Muscle of leg (tissue), 9 donors: Measurements from ENCODE around the gene PGLYRP3. TPM values are rescaled to one million over a fixed set of nuclear protein-coding genes. Genes with fewer than 3 reads are reported as not detected.

Source experiments
- polyA plus RNA-seq, 8 donors: library from polyadenylated mRNA; unstranded; fragments of 120-200 nt; gene quantifications; one replicate each; pipeline versions ENCODE4 v1.2.1 to v1.2.3, GENCODE V29; 2013; ENCODE audit warnings: inconsistent platforms in 1 of 8, low replicate concordance in 1 of 8; ENCODE audit not compliant: insufficient read length in 8 of 8, insufficient read depth in 1 of 8
- total RNA-seq: library from RNA; stranded (reverse); fragments of 120-200 nt; gene quantifications from one replicate; pipeline ENCODE4 v1.2.4, GENCODE V29; 2013

The PGLYRP3 gene
- total and polyA plus RNA-seq, 9 donors = 0.56 TPM; not detected in 8

Other genes starting within 250 kb of the PGLYRP3 start
- gene SPRR2B, start 241.3 kb downstream of the PGLYRP3 start, total RNA-seq = not detected
- gene SPRR2B, start 241.3 kb downstream of the PGLYRP3 start, polyA plus RNA-seq = under 1 TPM in 1 of 8 donors, not detected in 7; 0.50 TPM
- gene SPRR2E, start 218.4 kb downstream of the PGLYRP3 start, total RNA-seq = not detected
- not detected for gene SPRR2E, start 218.4 kb downstream of the PGLYRP3 start, polyA plus RNA-seq
- gene SPRR2F, start 199.4 kb downstream of the PGLYRP3 start, total RNA-seq = not detected
- under 1 TPM in 1 of 8 donors, not detected in 7; 0.28 TPM for gene SPRR2F, start 199.4 kb downstream of the PGLYRP3 start, polyA plus RNA-seq
- gene SPRR2G, start 162.1 kb downstream of the PGLYRP3 start, total RNA-seq = not detected
- gene SPRR2G, start 162.1 kb downstream of the PGLYRP3 start, polyA plus RNA-seq = not detected
- not detected for gene LELP1, start 109.5 kb downstream of the PGLYRP3 start, total RNA-seq
- gene LELP1, start 109.5 kb downstream of the PGLYRP3 start, polyA plus RNA-seq = not detected
- gene PRR9, start 95.4 kb downstream of the PGLYRP3 start, total RNA-seq = not detected
- not detected for gene PRR9, start 95.4 kb downstream of the PGLYRP3 start, polyA plus RNA-seq
- not detected for gene LORICRIN, start 53.3 kb downstream of the PGLYRP3 start, total RNA-seq
- gene LORICRIN, start 53.3 kb downstream of the PGLYRP3 start, polyA plus RNA-seq = not detected
- gene PGLYRP4, start 35.9 kb upstream of the PGLYRP3 start, total RNA-seq = not detected
- under 1 TPM in 1 of 8 donors, not detected in 7; 0.74 TPM for gene PGLYRP4, start 35.9 kb upstream of the PGLYRP3 start, polyA plus RNA-seq
- gene S100A9, start 44.9 kb upstream of the PGLYRP3 start, total RNA-seq = 17.8 TPM
- gene S100A9, start 44.9 kb upstream of the PGLYRP3 start, polyA plus RNA-seq = 10 to 100 TPM; 23.1 to 47.3 (median 35.1) TPM
- gene S100A12, start 62.7 kb upstream of the PGLYRP3 start, total RNA-seq = 1.4 TPM
- 1 to 10 TPM; 1.7 to 4.6 (median 2.9) TPM for gene S100A12, start 62.7 kb upstream of the PGLYRP3 start, polyA plus RNA-seq
- 6.6 TPM for gene S100A8, start 78.1 kb upstream of the PGLYRP3 start, total RNA-seq
- gene S100A8, start 78.1 kb upstream of the PGLYRP3 start, polyA plus RNA-seq = 10 to 100 TPM; 12.8 to 31.9 (median 19.8) TPM
- not detected for gene S100A7A, start 103.6 kb upstream of the PGLYRP3 start, total RNA-seq
- gene S100A7A, start 103.6 kb upstream of the PGLYRP3 start, polyA plus RNA-seq = not detected
- not detected for gene S100A7, start 147.7 kb upstream of the PGLYRP3 start, total RNA-seq
- gene S100A7, start 147.7 kb upstream of the PGLYRP3 start, polyA plus RNA-seq = not detected
- 415 TPM for gene S100A6, start 223.0 kb upstream of the PGLYRP3 start, total RNA-seq
- gene S100A6, start 223.0 kb upstream of the PGLYRP3 start, polyA plus RNA-seq = 100 to 1,000 TPM; 182 to 300 (median 257) TPM
- not detected for gene S100A5, start 228.0 kb upstream of the PGLYRP3 start, total RNA-seq
- gene S100A5, start 228.0 kb upstream of the PGLYRP3 start, polyA plus RNA-seq = under 1 TPM in 1 of 8 donors, not detected in 7; 0.31 TPM
- 238 TPM for gene S100A4, start 232.9 kb upstream of the PGLYRP3 start, total RNA-seq
- 100 to 1,000 TPM; 188 to 266 (median 208) TPM for gene S100A4, start 232.9 kb upstream of the PGLYRP3 start, polyA plus RNA-seq
- 0.31 TPM for gene S100A3, start 236.3 kb upstream of the PGLYRP3 start, total RNA-seq
- 1 to 10 TPM in 1 of 8 donors, under 1 TPM in 7; 0.30 to 1.4 (median 0.67) TPM for gene S100A3, start 236.3 kb upstream of the PGLYRP3 start, polyA plus RNA-seq